Endodermal cell (in vitro differentiated cells): ENCODE measurements around the gene ZNF22. TPM values are rescaled to one million over a fixed set of nuclear protein-coding genes. Genes with fewer than 3 reads are reported as not detected.

ENCODE experiments used
- DNase-seq: peaks from one replicate; pipeline ENCODE4 v3.0.0-alpha.2; 2017
- H3K27ac ChIP-seq: 2 replicates; pipeline ENCODE4 v1.5.1; 2013; ENCODE audit warnings: mild to moderate bottlenecking, low read depth, low read length, moderate library complexity
- H3K27me3 ChIP-seq: 2 replicates; pipeline ENCODE4 v1.6.1; 2013; ENCODE audit warnings: mild to moderate bottlenecking, low read length, moderate library complexity; ENCODE audit not compliant: insufficient read depth, control insufficient read depth, poor library complexity, severe bottlenecking
- H3K36me3 ChIP-seq: 2 replicates; pipeline ENCODE4 v1.7.0; 2013; ENCODE audit warnings: mild to moderate bottlenecking, low read length, moderate library complexity; ENCODE audit not compliant: control insufficient read depth, insufficient read depth
- H3K4me1 ChIP-seq: one replicate; pipeline ENCODE4 v1.7.0; 2013; ENCODE audit warnings: low read length; ENCODE audit not compliant: control insufficient read depth, insufficient read depth
- H3K4me3 ChIP-seq: 2 replicates; pipeline ENCODE4 v1.5.1; 2013; ENCODE audit warnings: mild to moderate bottlenecking, low read length, moderate library complexity
- H3K9ac ChIP-seq: 2 replicates; pipeline ENCODE4 v1.6.1; 2013; ENCODE audit warnings: mild to moderate bottlenecking, low read length, moderate library complexity; ENCODE audit not compliant: poor library complexity, severe bottlenecking; ENCODE audit errors: extremely low read depth
- H3K9me3 ChIP-seq: 2 replicates; pipeline ENCODE4 v1.6.1; 2013; ENCODE audit warnings: mild to moderate bottlenecking, low read length, moderate library complexity; ENCODE audit not compliant: control insufficient read depth
- H3K27ac Mint-ChIP-seq: 2 replicates; pipeline ENCODE4 v1.8.0; 2020; ENCODE audit warnings: mixed read lengths
- H3K27me3 Mint-ChIP-seq: 2 replicates; pipeline ENCODE4 v1.8.0; 2021; ENCODE audit warnings: mild to moderate bottlenecking, mixed read lengths; ENCODE audit not compliant: insufficient read depth
- H3K36me3 Mint-ChIP-seq: 2 replicates; pipeline ENCODE4 v1.8.0; 2020; ENCODE audit warnings: low read depth, mixed read lengths
- H3K4me1 Mint-ChIP-seq: 2 replicates; pipeline ENCODE4 v1.8.0; 2020; ENCODE audit warnings: mixed read lengths
- H3K4me3 Mint-ChIP-seq: 2 replicates; pipeline ENCODE4 v1.8.0; 2020; ENCODE audit warnings: mild to moderate bottlenecking, moderate library complexity, mixed read lengths
- H3K9me3 Mint-ChIP-seq: 2 replicates; pipeline ENCODE4 v1.8.0; 2020; ENCODE audit warnings: mild to moderate bottlenecking, mixed read lengths
- CTCF ChIP-seq: fragments of 200-600 bp; sonication (generic); conservative IDR thresholded peaks from 2 replicates; pipeline ENCODE4 v1.5.0; 2021; ENCODE audit warnings: antibody characterized with exemption, mild to moderate bottlenecking
- total RNA-seq, 2 donors: library from RNA; stranded (reverse); fragmentation: NEBNext Ultra II Directional in 1 of 2; extraction: Animal tissue kit (Norgen Biotek cat#: 25700) in 1 of 2; gene quantifications; 2 replicates in 1 of 2; 3 replicates in 1 of 2; pipeline ENCODE4 v1.2.1, GENCODE V29; 2021

Gene ZNF22
- total RNA-seq, 2 donors from 2014 or later, result 35.5 to 42.5 TPM

DNA sequence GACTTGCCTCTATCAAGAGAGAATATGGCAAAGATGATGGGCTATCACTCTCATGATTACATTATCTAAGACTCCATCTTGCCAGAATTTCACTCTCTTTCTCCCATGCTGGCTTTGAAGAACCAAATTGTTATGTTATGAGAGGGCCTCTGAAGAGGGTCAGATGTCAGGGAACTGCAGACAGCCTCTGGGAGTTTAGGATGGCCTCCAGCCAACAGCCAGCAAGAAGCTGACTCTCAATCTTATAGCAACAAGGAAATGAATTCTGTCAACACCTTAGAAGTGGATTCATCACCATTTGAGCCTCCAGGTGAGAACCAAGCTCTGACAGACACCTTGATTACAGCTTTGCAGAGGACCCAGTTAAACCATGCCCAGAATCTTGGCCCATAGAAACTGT, 33.6 kb downstream of the ZNF22 start:
- H3K9me3 Mint-ChIP-seq, result peaks cover 38% of the 10 kb centered on the region
- no peak overlapping the region for H3K4me3 ChIP-seq
- no peak overlapping the region for H3K27ac ChIP-seq
- no peak overlapping the region for H3K4me3 Mint-ChIP-seq
- no peak for DNase-seq
- no peaks in the 10 kb centered on the region for H3K4me1 ChIP-seq
- no peak for TF ChIP-seq CTCF
- H3K9ac ChIP-seq, result no peak overlapping the region
- H3K27me3 Mint-ChIP-seq, result no peaks in the 10 kb centered on the region
- H3K36me3 ChIP-seq, result no peaks in the 10 kb centered on the region
- H3K27me3 ChIP-seq, result no peaks in the 10 kb centered on the region
- H3K4me1 Mint-ChIP-seq, result peaks cover 1% of the 10 kb centered on the region
- peaks cover 15% of the 10 kb centered on the region for H3K9me3 ChIP-seq
- H3K27ac Mint-ChIP-seq, result no peak overlapping the region
- peaks cover 2% of the 10 kb centered on the region for H3K36me3 Mint-ChIP-seq

DNA sequence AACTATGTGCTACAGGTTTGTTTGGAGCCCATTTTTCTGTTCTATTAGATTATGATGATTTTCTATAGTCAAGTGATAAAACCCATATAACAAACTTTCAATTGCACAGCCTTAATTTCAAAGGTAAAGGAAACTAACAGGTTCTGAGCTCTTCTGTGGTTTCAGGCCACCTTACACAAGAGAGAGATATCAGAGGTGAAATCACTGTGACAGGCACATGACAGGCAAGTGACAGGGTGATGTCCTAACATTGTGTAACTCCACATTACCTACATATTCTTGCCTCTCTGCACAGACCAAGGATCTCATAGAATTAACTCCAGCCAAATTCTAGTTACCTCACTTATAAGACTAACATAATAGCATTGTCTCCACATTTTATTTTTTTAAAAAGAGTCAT, 35.0 kb downstream of the ZNF22 start:
- Mint-ChIP-seq H3K4me3 (no peak overlapping the region), H3K9me3 (peaks cover 30% of the 10 kb centered on the region), H3K27me3 (no peaks in the 10 kb centered on the region), H3K27ac (no peak overlapping the region), H3K36me3 (peaks cover 2% of the 10 kb centered on the region), H3K4me1 (peaks cover 3% of the 10 kb centered on the region)
- no peak for DNase-seq
- Histone ChIP-seq H3K27me3 (no peaks in the 10 kb centered on the region), H3K4me1 (no peaks in the 10 kb centered on the region), H3K4me3 (no peak overlapping the region), H3K9ac (no peak overlapping the region), H3K27ac (no peak overlapping the region), H3K36me3 (no peaks in the 10 kb centered on the region), H3K9me3 (peaks cover 15% of the 10 kb centered on the region)
- no peak for TF ChIP-seq CTCF

- H3K9me3 ChIP-seq, result no peaks in the 10 kb centered on the region
- no peaks in the 10 kb centered on the region for H3K27me3 ChIP-seq
- no peaks in the 10 kb centered on the region for H3K4me1 ChIP-seq
- H3K4me1 Mint-ChIP-seq, result peaks cover 18% of the 10 kb centered on the region
- no peaks in the 10 kb centered on the region for H3K9me3 Mint-ChIP-seq
- no peak overlapping the region for H3K9ac ChIP-seq
- H3K36me3 Mint-ChIP-seq, result no peaks in the 10 kb centered on the region
- no peaks in the 10 kb centered on the region for H3K36me3 ChIP-seq
- H3K27ac Mint-ChIP-seq, result no peak overlapping the region
- DNase-seq, result no peak
- H3K4me3 Mint-ChIP-seq, result no peak overlapping the region
- H3K4me3 ChIP-seq, result no peak overlapping the region
- no peak for TF ChIP-seq CTCF
- H3K27me3 Mint-ChIP-seq, result no peaks in the 10 kb centered on the region
- H3K27ac ChIP-seq, result no peak overlapping the region
Measured at GRCh38 chr10:45040921-45041542, 40.3 kb downstream of the ZNF22 start.
